IMR-90 (cell line): ENCODE results near the gene PPP5C. TPM values are rescaled to one million over a fixed set of nuclear protein-coding genes. Genes with fewer than 3 reads are reported as not detected.

Source experiments
- ATAC-seq: fragments of 200-7000 bp; cut with Tn5 transposase; 2 replicates; pipeline ENCODE4 v1.9.1; 2020; ENCODE audit warnings: low read depth, mild to moderate bottlenecking, moderate library complexity
- BruUV-seq: library from RNA; stranded (reverse); fragments of 400-500 nt; replicated peaks from 2 replicates; lab custom pipeline; 2021; lab: Mats Ljungman, UMichigan
- CTCF ChIA-PET: fragments of 300-600 bp; formaldehyde crosslinking; extraction: SDS; loops from one replicate; lab custom pipeline; 2021; ENCODE audit warnings: antibody characterized with exemption; lab: Yijun Ruan, JAX
- POLR2A ChIA-PET: fragments of 300-600 bp; sonication (Branson Sonifier 250); formaldehyde crosslinking; loops from one replicate; lab custom pipeline; 2022; ENCODE audit warnings: antibody characterized with exemption; ENCODE audit not compliant: unreplicated experiment; lab: Charles Lee
- DNase-seq: peaks from one replicate; pipeline ENCODE4 v3.0.0; 2013
- H2AFZ ChIP-seq: replicated peaks from 2 replicates; pipeline ENCODE3; 2013; ENCODE audit warnings: low read length, mild to moderate bottlenecking; ENCODE audit not compliant: poor library complexity
- H2AK5ac ChIP-seq: 2 replicates; pipeline ENCODE4 v1.6.1; 2013; ENCODE audit warnings: low read depth, low read length, inconsistent platforms
- H2AK9ac ChIP-seq: replicated peaks from 2 replicates; pipeline ENCODE3; 2013; ENCODE audit warnings: mild to moderate bottlenecking, low read depth, low read length, moderate library complexity; ENCODE audit not compliant: poor library complexity
- H2BK120ac ChIP-seq: 2 replicates; pipeline ENCODE4 v1.6.1; 2013; ENCODE audit warnings: low read depth, low read length, inconsistent platforms
- H2BK15ac ChIP-seq: 3 replicates; pipeline ENCODE4 v1.6.1; 2013; ENCODE audit warnings: low read depth, low read length, inconsistent platforms
- H2BK20ac ChIP-seq: 2 replicates; pipeline ENCODE4 v1.6.1; 2013; ENCODE audit warnings: low read depth, mild to moderate bottlenecking, inconsistent platforms, low read length, moderate library complexity
- H2BK5ac ChIP-seq: 2 replicates; pipeline ENCODE4 v1.6.1; 2013; ENCODE audit warnings: mild to moderate bottlenecking, low read depth, low read length, inconsistent platforms; ENCODE audit not compliant: poor library complexity, severe bottlenecking
- H3K14ac ChIP-seq: replicated peaks from 2 replicates; pipeline ENCODE4 v1.6.1; 2013; ENCODE audit warnings: low read depth, low read length, inconsistent platforms
- H3K18ac ChIP-seq: 2 replicates; pipeline ENCODE4 v1.6.1; 2013; ENCODE audit warnings: low read depth, low read length, control low read depth
- H3K23ac ChIP-seq: 2 replicates; pipeline ENCODE4 v1.6.1; 2013; ENCODE audit warnings: low read depth, low read length, inconsistent platforms
- H3K27ac ChIP-seq: 2 replicates; pipeline ENCODE4 v1.5.1; 2013; ENCODE audit warnings: mild to moderate bottlenecking, control low read depth, low read length; ENCODE audit not compliant: insufficient read depth
- H3K27me3 ChIP-seq: 2 replicates; pipeline ENCODE4 v1.6.1; 2013; ENCODE audit warnings: low read length; ENCODE audit not compliant: control insufficient read depth, insufficient read depth
- H3K36me3 ChIP-seq: 2 replicates; pipeline ENCODE4 v1.6.1; 2013; ENCODE audit warnings: low read length, mixed read lengths; ENCODE audit not compliant: control insufficient read depth, insufficient read depth
- H3K4ac ChIP-seq: 2 replicates; pipeline ENCODE4 v1.6.1; 2013; ENCODE audit warnings: low read depth, low read length, inconsistent platforms
- H3K4me1 ChIP-seq: 2 replicates; pipeline ENCODE4 v1.6.1; 2013; ENCODE audit warnings: low read length, mixed read lengths; ENCODE audit not compliant: control insufficient read depth, insufficient read depth
- H3K4me2 ChIP-seq: 2 replicates; pipeline ENCODE4 v1.6.1; 2013; ENCODE audit warnings: low read depth, mild to moderate bottlenecking, control low read depth, low read length, moderate library complexity
- H3K4me3 ChIP-seq: 2 replicates; pipeline ENCODE4 v1.5.1; 2013; ENCODE audit warnings: low read depth, mild to moderate bottlenecking, control low read depth, low read length, moderate library complexity; ENCODE audit not compliant: insufficient read depth
- H3K56ac ChIP-seq: 2 replicates; pipeline ENCODE4 v1.6.1; 2013; ENCODE audit warnings: low read length, inconsistent platforms; ENCODE audit not compliant: insufficient read depth; ENCODE audit errors: extremely low read depth
- H3K79me1 ChIP-seq, 2 experiments: 2 replicates each; pipeline ENCODE4 v1.6.1; 2013; ENCODE audit warnings: low read length in 2 of 2, inconsistent platforms in 1 of 2, low read depth in 1 of 2
- H3K9ac ChIP-seq: 2 replicates; pipeline ENCODE4 v1.6.1; 2013; ENCODE audit warnings: low read depth, low read length, control low read depth
- H3K9me1 ChIP-seq: 2 replicates; pipeline ENCODE4 v1.6.1; 2013; ENCODE audit warnings: low read length, inconsistent platforms; ENCODE audit not compliant: insufficient read depth
- H3K9me3 ChIP-seq: 2 replicates; pipeline ENCODE4 v1.6.1; 2013; ENCODE audit warnings: low read length; ENCODE audit not compliant: control insufficient read depth, insufficient read depth
- H4K20me1 ChIP-seq: 2 replicates; pipeline ENCODE4 v1.6.1; 2013; ENCODE audit warnings: low read length, inconsistent platforms; ENCODE audit not compliant: insufficient read depth
- H4K5ac ChIP-seq: 2 replicates; pipeline ENCODE4 v1.6.1; 2013; ENCODE audit warnings: mild to moderate bottlenecking, low read depth, low read length, control low read depth
- H4K8ac ChIP-seq, 2 experiments: 2 replicates each; pipeline ENCODE4 v1.6.1; 2013; ENCODE audit warnings: low read depth in 2 of 2, low read length in 2 of 2, control low read depth in 1 of 2, inconsistent platforms in 1 of 2
- H4K91ac ChIP-seq: 2 replicates; pipeline ENCODE4 v1.6.1; 2013; ENCODE audit warnings: low read depth, low read length, inconsistent platforms; ENCODE audit not compliant: insufficient read depth
- BHLHE40 ChIP-seq: fragments of 150-350 bp; IDR thresholded peaks from 2 replicates; pipeline ENCODE4 v1.6.1; 2016; ENCODE audit warnings: mild to moderate bottlenecking, low read depth, low read length
- CEBPB ChIP-seq: IDR thresholded peaks from 2 replicates; pipeline ENCODE4 v1.6.1; 2012; ENCODE audit warnings: low read depth, low read length, improper control_type of control experiment
- CHD1 ChIP-seq: IDR thresholded peaks from 2 replicates; pipeline ENCODE4 v1.6.1; 2012; ENCODE audit warnings: low read depth, low read length, improper control_type of control experiment
- CTCF ChIP-seq: conservative IDR thresholded peaks from 2 replicates; pipeline ENCODE4 v1.5.1; 2012; ENCODE audit warnings: mild to moderate bottlenecking, low read depth, low read length, improper control_type of control experiment
- ELK1 ChIP-seq: fragments of 150-350 bp; IDR thresholded peaks from 2 replicates; pipeline ENCODE4 v1.6.1; 2016; ENCODE audit warnings: low read depth, mild to moderate bottlenecking, low read length, moderate library complexity, borderline replicate concordance
- FOS ChIP-seq: fragments of 150-350 bp; IDR thresholded peaks from 2 replicates; pipeline ENCODE4 v1.6.1; 2016; ENCODE audit warnings: low read depth, low read length
- MAFK ChIP-seq: IDR thresholded peaks from 2 replicates; pipeline ENCODE4 v1.6.1; 2012; ENCODE audit warnings: low read depth, low read length, improper control_type of control experiment
- MAZ ChIP-seq: IDR thresholded peaks from 2 replicates; pipeline ENCODE4 v1.6.1; 2012; ENCODE audit warnings: low read depth, mild to moderate bottlenecking, low read length, improper control_type of control experiment, moderate library complexity, borderline replicate concordance
- NFE2L2 ChIP-seq: fragments of 150-350 bp; IDR thresholded peaks from 2 replicates; pipeline ENCODE4 v1.6.1; 2016; ENCODE audit warnings: low read depth, mild to moderate bottlenecking, low read length
- POLR2A ChIP-seq: IDR thresholded peaks from 2 replicates; pipeline ENCODE4 v1.6.1; 2012; ENCODE audit warnings: mild to moderate bottlenecking, low read depth, low read length
- RAD21 ChIP-seq: IDR thresholded peaks from 2 replicates; pipeline ENCODE4 v1.6.1; 2012; ENCODE audit warnings: low read length, improper control_type of control experiment
- RCOR1 ChIP-seq: IDR thresholded peaks from 2 replicates; pipeline ENCODE4 v1.6.1; 2012; ENCODE audit warnings: mild to moderate bottlenecking, low read length, improper control_type of control experiment; ENCODE audit not compliant: insufficient replicate concordance
- RFX5 ChIP-seq: IDR thresholded peaks from 2 replicates; pipeline ENCODE4 v1.8.0; 2012; ENCODE audit warnings: low read depth, mild to moderate bottlenecking, low read length, moderate library complexity
- SMC3 ChIP-seq: fragments of 150-350 bp; IDR thresholded peaks from 2 replicates; pipeline ENCODE4 v1.6.1; 2016; ENCODE audit warnings: low read depth, mild to moderate bottlenecking, antibody characterized with exemption, low read length, moderate library complexity
- USF2 ChIP-seq: fragments of 150-350 bp; IDR thresholded peaks from 2 replicates; pipeline ENCODE4 v1.6.1; 2017; ENCODE audit warnings: mild to moderate bottlenecking, antibody characterized with exemption, low read length, low read depth
- WGBS, 2 experiments: methylation state at CpG; one replicate each; pipeline versions ENCODE4 v1.1.5 to v1.1.7; 2013; ENCODE audit warnings: missing lambda C conversion rate in 2 of 2; ENCODE audit not compliant: insufficient read length in 1 of 2; ENCODE audit errors: extremely low coverage in 2 of 2; 5-methylcytosine and 5-hydroxymethylcytosine counted together
- dilution Hi-C: fragments of 300-500 bp; cut with HindIII; formaldehyde crosslinking; loops from one replicate; pipeline ENCODE4 v1.14.3; 2018; ENCODE audit warnings: low sequenced_read_pairs; ENCODE audit not compliant: unreplicated experiment
- in situ Hi-C: fragments of 300-500 bp; cut with MboI; formaldehyde crosslinking; loops from 3 replicates; pipeline ENCODE4 v1.14.3; 2019; ENCODE audit warnings: low sequenced_read_pairs, inconsistent platforms, mixed read lengths
- intact Hi-C: fragments of 100-400 bp; cut with micrococcal nuclease; formaldehyde crosslinking; loops from 2 replicates; pipeline ENCODE4 v1.10.0; 2022
- polyA plus RNA-seq, 3 experiments: library from polyadenylated mRNA; depleted of rRNA; stranded (reverse); fragments of >200 nt; gene quantifications; 2 replicates each; pipeline ENCODE4 v1.2.3, GENCODE V29; 2012; ENCODE audit warnings: low replicate concordance in 1 of 3
- total RNA-seq: library from RNA; depleted of rRNA; stranded (reverse); fragments of >200 nt; gene quantifications from 2 replicates; pipeline ENCODE4 v1.2.3, GENCODE V29; 2012

PPP5C gene
- total and polyA plus RNA-seq, 2 of the 4 experiments (the other 2 are of a cell fraction), result 80.5 to 128 TPM

- H2AK9ac ChIP-seq, result no peak overlapping the region
- no peak overlapping the region for H4K91ac ChIP-seq
- ATAC-seq (no peak), DNase-seq (no peak)
- no peak overlapping the region for H3K4me2 ChIP-seq
- intact Hi-C loops, result no loop called here
- H4K8ac ChIP-seq, result no peak overlapping the region
- no peak overlapping the region for H2BK120ac ChIP-seq
- H2BK5ac ChIP-seq, result no peak overlapping the region
- H3K27me3 ChIP-seq, result no peaks in the 10 kb centered on the region
- H3K23ac ChIP-seq, result no peak overlapping the region
- H4K20me1 ChIP-seq, result no peaks in the 10 kb centered on the region; the same call in 1 of the 2 replicates
- H3K36me3 ChIP-seq, result peaks cover 55% of the 10 kb centered on the region
- no peak overlapping the region for H2BK20ac ChIP-seq
- in situ Hi-C loops, result loop anchor here (10.0 kb wide), 1 partner anchor 104 kb away; no protein-coding TSS in a partner anchor
- H2AFZ ChIP-seq, result no peak overlapping the region
- no peak overlapping the region for H3K4me3 ChIP-seq
- no peak overlapping the region for H2BK15ac ChIP-seq
- ChIA-PET CTCF (no interaction called here), POLR2A (interaction anchor here (0.5 kb wide), 1 partner anchor 48 kb away, joined by 3 read pairs; no protein-coding TSS in a partner anchor)
- H3K9me1 ChIP-seq, result peaks cover 16% of the 10 kb centered on the region
- H3K56ac ChIP-seq, result no peak overlapping the region
- peaks cover 0 to 21% of the 10 kb centered on the region in 2 experiments; a peak in 2 of 4 replicates for H3K79me1 ChIP-seq
- no peak overlapping the region for H4K5ac ChIP-seq
- WGBS, 2 experiments, result 98% methylated on average over 12 of the region's 25 CpGs; no CpG with 5 or more reads in 1 of the 2 experiments
- peaks cover 13% of the 10 kb centered on the region for H3K4me1 ChIP-seq
- no peak overlapping the region for H3K14ac ChIP-seq
- H3K27ac ChIP-seq, result no peak overlapping the region
- H3K4ac ChIP-seq, result no peak overlapping the region
- H3K9me3 ChIP-seq, result peaks cover 6% of the 10 kb centered on the region
- BruUV-seq, result no TSS peak
- no peak overlapping the region for H2AK5ac ChIP-seq
- no peak overlapping the region for H3K18ac ChIP-seq
- dilution Hi-C loops, result no loop called here
- no peak overlapping the region for H3K9ac ChIP-seq
- TF ChIP-seq MAZ, result no peak
- no peak for TF ChIP-seq RCOR1
- TF ChIP-seq BHLHE40, result no peak
- no peak for TF ChIP-seq CHD1
- no peak for TF ChIP-seq RAD21
- no peak for TF ChIP-seq RFX5
- no peak for TF ChIP-seq USF2
- TF ChIP-seq NFE2L2, result no peak
- no peak for TF ChIP-seq SMC3
- no peak for TF ChIP-seq MAFK
- TF ChIP-seq CTCF, result no peak
- TF ChIP-seq ELK1, result no peak
- TF ChIP-seq FOS, result no peak
- TF ChIP-seq CEBPB, result no peak
- TF ChIP-seq POLR2A, result no peak
Observed at GRCh38 chr19:46388311-46389095, 41.6 kb downstream of the PPP5C start.
